Sigmoid colon (tissue), 7 donors: ENCODE measurements around the gene VEZF1. TPM values are rescaled to one million over a fixed set of nuclear protein-coding genes. Genes with fewer than 3 reads are reported as not detected.

ENCODE experiments used
- DNase-seq: peaks from one replicate; pipeline ENCODE4 v3.0.0-alpha.2; 2019
- H3K27ac ChIP-seq, 4 donors: fragments of 200-600 bp; sonication (generic); one replicate each; pipeline ENCODE4 v1.5.1; 2016 to 2019; ENCODE audit warnings: mild to moderate bottlenecking in 1 of 4
- H3K27me3 ChIP-seq, 3 donors: fragments of 200-600 bp; sonication (generic); one replicate each; pipeline ENCODE4 v1.5.1; 2019; ENCODE audit warnings: mild to moderate bottlenecking in 1 of 3
- H3K36me3 ChIP-seq, 4 donors: fragments of 200-600 bp; sonication (generic); one replicate each; pipeline ENCODE4 v1.5.1; 2016 to 2019
- H3K4me1 ChIP-seq, 4 donors: fragments of 200-600 bp; sonication (generic); one replicate each; pipeline ENCODE4 v1.5.1; 2017 to 2019
- H3K4me3 ChIP-seq, 4 donors: fragments of 200-600 bp; sonication (generic); one replicate each; pipeline ENCODE4 v1.5.1; 2017 to 2019; ENCODE audit warnings: mild to moderate bottlenecking in 2 of 4, moderate library complexity in 1 of 4
- H3K9me3 ChIP-seq, 4 donors: fragments of 200-600 bp in 3 of 4; sonication (generic) in 3 of 4; one replicate each; pipeline versions ENCODE4 v1.5.1 to v1.6.1; 2013 to 2019
- EP300 ChIP-seq, 4 donors: sonication (generic); formaldehyde crosslinking; IDR thresholded peaks; one replicate each; pipeline ENCODE4 v1.6.1; 2017; ENCODE audit warnings: antibody characterized with exemption in 4 of 4
- POLR2A ChIP-seq, 2 donors: fragments of 450-650 bp; IDR thresholded peaks; one replicate each; pipeline ENCODE4 v1.6.1; 2016; ENCODE audit warnings: antibody characterized with exemption in 2 of 2, mild to moderate bottlenecking in 2 of 2, moderate library complexity in 2 of 2
- POLR2AphosphoS5 ChIP-seq, 4 donors: sonication (generic); formaldehyde crosslinking; IDR thresholded peaks; one replicate each; pipeline ENCODE4 v1.6.1; 2017; ENCODE audit warnings: antibody characterized with exemption in 4 of 4
- WGBS, 2 donors: extraction: QIAGEN DNeasy Blood & Tissue Kit; methylation state at CpG; one replicate each; pipeline ENCODE4 v1.1.7; 2013; 5-methylcytosine and 5-hydroxymethylcytosine counted together
- intact Hi-C: fragments of 100-400 bp; cut with DNase I; formaldehyde crosslinking; loops from one replicate; pipeline ENCODE4 v1.15.1; 2023
- polyA plus RNA-seq, 3 donors: library from polyadenylated mRNA; stranded (reverse); fragments of 200-250 nt; gene quantifications; one replicate each; pipeline ENCODE4 v1.2.3, GENCODE V29; 2013
- total RNA-seq, 4 donors: library from RNA; depleted of rRNA; stranded (reverse); fragments of >200 nt; gene quantifications; one replicate each; pipeline ENCODE4 v1.1.0, GENCODE V29; 2016
- TF ChIP-seq, protein P1 (sequence below), 4 experiments: fragments of 450-650 bp in 3 of 4; fragments of 200-600 bp in 1 of 4; IDR thresholded peaks; one replicate each; pipeline ENCODE4 v1.5.1; 2016 to 2019; ENCODE audit warnings: antibody characterized with exemption in 4 of 4, mild to moderate bottlenecking in 3 of 4, moderate library complexity in 2 of 4
- donor health status: healthy with polysubstance abuse.
- donor health status: Bipolar disorder and iron deficiency.
- donor health status: healthy.

The VEZF1 gene
- total and polyA plus RNA-seq, 7 donors: 17.8 to 120 (median 99.8) TPM

DNA sequence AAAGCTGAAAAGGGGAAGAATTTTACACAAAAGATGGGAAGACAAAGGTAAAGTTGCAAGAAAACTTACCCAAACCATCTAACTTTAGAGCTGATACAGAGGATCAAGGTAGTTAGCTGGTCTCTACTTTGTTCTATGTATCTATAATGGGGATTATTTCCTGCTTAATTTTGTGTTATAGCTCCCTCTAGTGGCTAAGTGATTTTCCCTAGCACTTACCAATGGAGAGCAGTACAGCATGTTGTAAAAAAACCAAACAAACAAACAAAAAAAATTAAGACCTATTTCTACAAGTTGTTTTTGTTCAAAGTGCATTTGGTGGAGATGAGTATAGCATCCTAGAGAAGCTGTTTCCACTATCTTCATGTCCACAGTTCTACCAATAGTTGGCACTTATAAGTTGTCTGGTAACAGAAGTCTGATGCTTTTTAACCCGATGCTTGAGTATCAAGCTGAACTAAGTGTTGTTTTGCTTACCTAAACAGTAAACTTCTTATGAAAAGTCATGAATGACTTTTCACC, 11.5 kb upstream of the VEZF1 start:
- TF ChIP-seq POLR2A (IDR thresholded peaks at IDR 0.05) (no peak), POLR2AphosphoS5 (IDR thresholded peaks at IDR 0.05) (peak in 1 of 4 donors; percentile 14), EP300 (IDR thresholded peaks at IDR 0.05) (no peak)
- TF ChIP-seq, protein P1, sequence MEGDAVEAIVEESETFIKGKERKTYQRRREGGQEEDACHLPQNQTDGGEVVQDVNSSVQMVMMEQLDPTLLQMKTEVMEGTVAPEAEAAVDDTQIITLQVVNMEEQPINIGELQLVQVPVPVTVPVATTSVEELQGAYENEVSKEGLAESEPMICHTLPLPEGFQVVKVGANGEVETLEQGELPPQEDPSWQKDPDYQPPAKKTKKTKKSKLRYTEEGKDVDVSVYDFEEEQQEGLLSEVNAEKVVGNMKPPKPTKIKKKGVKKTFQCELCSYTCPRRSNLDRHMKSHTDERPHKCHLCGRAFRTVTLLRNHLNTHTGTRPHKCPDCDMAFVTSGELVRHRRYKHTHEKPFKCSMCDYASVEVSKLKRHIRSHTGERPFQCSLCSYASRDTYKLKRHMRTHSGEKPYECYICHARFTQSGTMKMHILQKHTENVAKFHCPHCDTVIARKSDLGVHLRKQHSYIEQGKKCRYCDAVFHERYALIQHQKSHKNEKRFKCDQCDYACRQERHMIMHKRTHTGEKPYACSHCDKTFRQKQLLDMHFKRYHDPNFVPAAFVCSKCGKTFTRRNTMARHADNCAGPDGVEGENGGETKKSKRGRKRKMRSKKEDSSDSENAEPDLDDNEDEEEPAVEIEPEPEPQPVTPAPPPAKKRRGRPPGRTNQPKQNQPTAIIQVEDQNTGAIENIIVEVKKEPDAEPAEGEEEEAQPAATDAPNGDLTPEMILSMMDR (IDR thresholded peaks at IDR 0.05): peak; percentile 53 to 79 (median 70)
- intact Hi-C loops: loop anchor here (10.0 kb wide), 1 partner anchor 335 kb away; no protein-coding TSS in a partner anchor
- Histone ChIP-seq H3K9me3 (no peaks in the 10 kb centered on the region), H3K27ac (peak overlapping the region in 2 of 4 donors; percentile 20 to 52), H3K36me3 (peaks cover 17 to 63% (median 24%) of the 10 kb centered on the region in 4 donors), H3K27me3 (no peaks in the 10 kb centered on the region), H3K4me3 (no peak overlapping the region), H3K4me1 (peaks cover 0 to 56% (median 33%) of the 10 kb centered on the region in 4 donors)
- DNase-seq: no peak
- WGBS, 2 donors: 42 to 64% methylated on average over 1 of the region's 1 CpG

DNA sequence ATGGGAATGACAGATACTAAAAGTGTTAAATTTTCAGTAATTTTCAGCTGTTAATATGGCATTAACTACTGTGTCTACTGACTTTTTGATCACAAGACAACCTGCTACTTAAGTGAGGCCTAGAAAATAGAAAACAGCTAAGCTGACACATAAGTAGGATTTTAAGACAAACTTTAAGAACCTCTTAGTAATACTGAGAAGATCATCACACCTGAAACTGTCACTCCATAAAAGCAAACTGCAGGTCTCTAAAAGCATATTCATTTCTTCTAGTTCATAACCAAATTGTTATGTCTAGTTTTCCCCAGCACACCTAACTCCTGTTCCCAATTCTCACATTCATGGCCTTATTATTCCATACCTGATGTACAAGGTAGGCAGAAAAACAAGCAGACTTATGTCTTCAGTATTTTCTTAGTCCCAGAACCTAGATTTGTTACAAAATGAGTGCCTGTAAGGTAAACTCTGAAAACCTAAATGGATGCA, 11.0 kb upstream of the VEZF1 start:
- DNase-seq: no peak
- Histone ChIP-seq H3K9me3 (no peaks in the 10 kb centered on the region), H3K4me3 (no peak overlapping the region), H3K27ac (peak overlapping the region in 2 of 4 donors; percentile 20 to 52), H3K36me3 (peaks cover 16 to 58% (median 19%) of the 10 kb centered on the region in 4 donors), H3K4me1 (peaks cover 0 to 56% (median 33%) of the 10 kb centered on the region in 4 donors), H3K27me3 (no peaks in the 10 kb centered on the region)
- TF ChIP-seq EP300 (IDR thresholded peaks at IDR 0.05): no peak
- intact Hi-C loops: loop anchor here (10.0 kb wide), 1 partner anchor 334 kb away; no protein-coding TSS in a partner anchor

DNA sequence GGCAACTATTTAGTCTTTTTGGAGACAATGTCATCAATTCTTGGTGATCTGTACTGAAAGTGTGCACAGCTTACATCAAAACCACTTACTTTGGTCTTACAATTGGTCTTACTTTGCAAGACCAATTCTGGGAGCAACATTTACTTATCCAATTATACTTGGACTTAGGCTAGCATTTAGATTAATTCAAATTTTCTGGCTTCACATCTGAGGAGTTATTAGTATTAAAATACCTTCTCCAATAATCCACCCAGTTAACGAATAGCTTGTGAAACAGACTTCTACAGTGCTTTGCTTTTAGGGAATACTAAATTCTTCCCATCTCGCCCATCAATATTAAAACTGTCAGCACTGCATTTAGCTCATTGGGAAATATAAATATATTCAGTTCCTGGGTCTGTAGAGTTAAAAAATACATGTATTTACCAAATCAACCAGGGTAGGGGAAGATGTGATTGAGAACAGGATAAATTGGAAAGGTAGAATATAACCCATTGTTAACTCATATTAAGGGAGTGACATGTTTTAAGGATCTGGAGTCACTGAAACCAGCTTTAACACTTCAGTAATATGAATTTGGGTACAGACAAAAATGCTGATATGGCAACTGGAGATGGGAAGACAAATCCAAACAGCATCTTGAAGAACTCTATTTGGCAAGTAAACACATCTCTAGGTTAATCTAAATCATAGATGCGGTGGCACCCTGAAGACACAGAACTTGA, 9.2 kb upstream of the VEZF1 start:
- intact Hi-C loops: loop anchor here (10.0 kb wide), 1 partner anchor 332 kb away; no protein-coding TSS in a partner anchor
- Histone ChIP-seq H3K36me3 (peaks cover 0 to 40% (median 4%) of the 10 kb centered on the region in 4 donors), H3K27me3 (no peaks in the 10 kb centered on the region), H3K4me3 (no peak overlapping the region), H3K4me1 (peaks cover 0 to 54% (median 33%) of the 10 kb centered on the region in 4 donors), H3K27ac (peak overlapping the region in 2 of 4 donors; percentile 79 to 80), H3K9me3 (no peaks in the 10 kb centered on the region)
- TF ChIP-seq, protein P1 (IDR thresholded peaks at IDR 0.05): no peak
- TF ChIP-seq POLR2AphosphoS5 (IDR thresholded peaks at IDR 0.05): peak in 1 of 4 donors; percentile 1
- no peak for TF ChIP-seq EP300 (IDR thresholded peaks at IDR 0.05)
- DNase-seq: no peak
- 91% methylated on average over 3 of the region's 3 CpGs for WGBS, 2 donors

DNA sequence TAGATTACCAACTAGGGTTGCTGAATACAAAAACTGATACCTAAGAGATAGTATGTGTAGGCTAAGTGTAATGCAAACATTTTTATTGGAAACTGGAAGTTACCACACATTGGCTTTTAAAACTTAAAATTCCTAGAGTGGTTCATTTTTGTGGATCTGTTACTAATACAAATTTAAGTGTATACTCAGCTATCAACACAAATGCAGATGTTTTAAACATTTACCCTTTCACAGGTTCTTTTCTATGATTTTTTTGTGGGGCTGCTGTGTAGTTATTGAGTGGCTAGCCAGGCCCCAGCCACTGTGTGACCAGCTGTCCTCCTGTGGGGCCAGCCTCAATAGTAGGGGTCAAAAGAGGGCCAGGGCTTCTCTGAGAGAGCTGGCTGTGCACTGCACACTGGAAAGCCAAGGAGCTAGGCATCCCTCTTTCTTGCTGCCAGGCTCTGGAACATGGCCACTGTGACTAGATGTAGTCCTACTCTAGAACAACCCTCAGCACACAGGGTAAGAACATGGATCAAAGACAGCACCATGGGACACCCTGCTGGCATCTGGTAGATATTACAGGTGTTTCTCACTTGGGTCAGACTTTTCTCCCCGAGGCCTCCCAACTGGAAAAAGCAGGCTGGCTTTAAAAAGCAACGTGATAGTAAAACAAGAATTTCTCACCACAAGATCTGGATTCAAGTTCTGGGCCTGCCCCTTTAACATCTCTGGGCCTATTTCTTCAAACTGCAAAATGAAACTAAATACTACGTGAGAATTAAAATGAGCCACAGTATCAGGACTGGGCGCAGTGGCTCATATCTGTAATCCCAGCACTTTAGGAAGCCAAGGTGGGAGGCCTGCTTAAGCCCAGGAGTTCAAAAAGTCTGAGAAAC, 7.3 kb upstream of the VEZF1 start:
- peak; percentile 91 for DNase-seq
- Histone ChIP-seq H3K27me3 (no peaks in the 10 kb centered on the region), H3K36me3 (peaks cover 0 to 23% (median 3%) of the 10 kb centered on the region in 4 donors), H3K9me3 (no peaks in the 10 kb centered on the region), H3K4me1 (peaks cover 0 to 35% (median 27%) of the 10 kb centered on the region in 4 donors), H3K4me3 (no peak overlapping the region), H3K27ac (peak overlapping the region; percentile 70 to 80 (median 78))
- TF ChIP-seq, protein P1 (IDR thresholded peaks at IDR 0.05): peak; percentile 67 to 89 (median 72)
- TF ChIP-seq POLR2AphosphoS5 (IDR thresholded peaks at IDR 0.05) (peak in 2 of 4 donors; percentile 46 to 66), EP300 (IDR thresholded peaks at IDR 0.05) (no peak)
- WGBS, 2 donors: 25 to 36% methylated on average over 4 of the region's 4 CpGs
- intact Hi-C loops: loop anchor here (1.0 to 10.0 kb wide), 2 partner anchors 137 to 331 kb away; no protein-coding TSS in a partner anchor
